RKO (cell line): Measurements from ENCODE around the gene MRPL54.

Experiments
- DNase-seq: peaks from one replicate; pipeline ENCODE4 v3.0.0-alpha.2; 2016; ENCODE audit warnings: low spot score

MRPL54 gene

DNA sequence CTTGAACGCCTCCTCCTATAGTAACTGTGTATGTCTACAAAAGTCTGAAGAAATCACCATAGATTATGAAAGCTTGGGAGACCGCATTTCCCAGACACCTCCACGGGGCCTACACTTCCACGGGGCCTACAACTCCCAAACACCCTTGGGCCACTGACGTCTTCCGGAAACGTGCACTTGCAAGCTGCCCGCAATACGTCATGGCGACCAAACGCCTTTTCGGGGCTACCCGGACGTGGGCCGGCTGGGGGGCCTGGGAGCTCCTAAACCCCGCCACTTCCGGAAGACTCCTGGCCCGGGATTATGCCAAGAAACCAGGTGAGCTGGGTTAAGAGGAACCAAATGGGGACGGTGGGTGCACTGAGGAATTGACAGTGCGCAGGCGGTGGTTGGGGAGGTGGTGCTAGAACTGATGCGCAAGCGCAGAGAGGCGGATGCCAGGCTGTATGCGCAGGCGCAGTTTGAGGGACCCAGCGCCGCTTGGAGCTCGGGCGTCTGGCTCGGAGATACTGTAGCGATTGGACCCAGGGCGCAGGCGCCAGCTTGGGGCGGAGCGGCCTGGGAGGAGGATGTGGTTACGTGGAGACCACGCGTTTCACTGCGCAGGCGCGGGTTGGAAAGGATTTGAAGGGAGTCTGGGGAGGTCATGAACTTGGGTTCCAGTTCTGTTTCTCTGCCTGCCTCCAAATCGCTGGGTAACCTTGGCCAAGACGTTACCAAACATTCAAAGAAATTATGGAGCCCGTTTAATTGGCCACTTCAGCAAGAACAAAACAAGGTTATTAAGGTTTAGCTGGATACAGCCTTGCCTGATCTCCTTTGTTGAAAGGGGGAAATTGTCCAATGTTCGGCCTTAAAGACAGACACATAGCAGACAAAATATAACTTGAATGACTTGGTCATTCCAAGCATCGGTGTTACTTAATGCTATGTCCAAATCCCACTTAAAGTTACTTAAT lies at the start of gene MRPL54:
MRPL54 (plus strand) TSS at position 182 of the 959 bp plus-strand sequence; CDS start at position 201, 19 bp downstream.
- DNase-seq, result peak; percentile 99

DNA sequence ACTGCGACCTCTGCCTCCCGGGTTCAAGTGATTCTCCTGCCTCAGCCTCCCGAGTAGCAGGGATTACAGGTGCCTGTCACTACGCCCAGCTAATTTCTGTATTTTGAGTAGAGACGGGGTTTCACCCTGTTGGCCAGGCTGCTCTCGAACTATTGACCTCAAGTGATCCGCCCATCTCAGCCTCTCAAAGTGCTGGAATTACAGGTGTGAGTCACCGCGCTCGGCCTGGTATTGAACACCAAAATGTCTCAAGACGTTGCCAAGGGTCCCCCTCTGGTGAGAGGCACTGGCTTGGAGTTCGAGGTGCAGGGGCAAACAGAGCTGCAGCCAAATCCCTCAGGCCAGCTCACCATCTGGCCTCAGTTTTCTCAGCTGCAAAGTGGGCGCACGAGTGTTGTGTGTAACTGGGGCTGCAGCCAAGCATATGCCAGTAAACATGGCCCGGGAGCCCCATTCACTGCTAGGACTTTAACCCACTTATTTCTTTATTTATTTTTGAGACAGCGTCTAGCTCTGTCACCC lies 46.3 kb upstream of the MRPL54 start:
- DNase-seq, result no peak

DNA sequence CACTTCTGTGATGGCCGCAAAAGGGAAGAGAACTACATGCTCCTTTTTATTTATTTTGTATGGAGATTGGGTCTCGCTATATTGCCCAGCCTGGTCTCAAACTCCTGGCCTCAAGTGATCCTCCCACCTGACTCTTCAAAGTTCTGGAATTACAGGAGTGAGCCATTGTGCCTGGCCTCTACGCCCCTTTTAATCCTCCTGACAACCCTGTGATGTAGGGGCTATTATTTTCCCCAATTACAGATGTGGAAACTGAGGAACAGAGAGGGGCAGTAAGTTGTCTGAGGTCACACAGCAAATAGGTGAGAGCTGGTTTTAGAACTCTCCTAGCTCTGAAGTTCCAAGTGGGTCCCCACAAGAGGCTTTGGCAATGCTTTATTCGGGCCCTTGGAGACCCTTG lies 42.6 kb upstream of the MRPL54 start:
- no peak for DNase-seq

DNA sequence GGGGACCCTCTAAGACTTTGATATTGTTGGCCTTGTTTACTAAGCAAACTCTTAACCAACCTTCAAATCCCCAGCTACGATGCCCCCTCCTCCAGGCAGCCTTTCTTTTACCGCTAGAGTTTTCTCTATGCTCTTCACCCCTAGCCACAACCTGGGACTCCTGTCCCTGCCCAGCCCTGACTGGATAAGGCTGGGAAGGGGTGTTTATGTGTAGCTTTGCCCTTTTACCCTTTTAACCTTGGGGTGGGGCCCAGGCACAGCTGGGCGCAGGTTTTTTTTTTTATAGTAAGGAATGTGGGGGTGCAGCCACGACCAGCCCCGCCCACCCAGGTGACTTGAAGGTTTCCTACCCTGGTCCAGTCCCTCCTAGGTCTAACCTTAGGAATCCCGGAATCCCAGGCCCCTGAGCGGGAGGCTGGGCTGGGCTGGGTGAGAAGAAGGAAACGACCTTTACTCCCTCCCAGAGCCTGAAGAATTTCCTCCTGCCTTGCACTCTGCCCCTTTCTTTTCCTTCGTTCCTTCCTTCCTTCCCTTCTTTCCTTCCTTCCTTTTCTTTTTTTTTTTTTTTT lies 42.0 kb upstream of the MRPL54 start:
- no peak for DNase-seq

DNA sequence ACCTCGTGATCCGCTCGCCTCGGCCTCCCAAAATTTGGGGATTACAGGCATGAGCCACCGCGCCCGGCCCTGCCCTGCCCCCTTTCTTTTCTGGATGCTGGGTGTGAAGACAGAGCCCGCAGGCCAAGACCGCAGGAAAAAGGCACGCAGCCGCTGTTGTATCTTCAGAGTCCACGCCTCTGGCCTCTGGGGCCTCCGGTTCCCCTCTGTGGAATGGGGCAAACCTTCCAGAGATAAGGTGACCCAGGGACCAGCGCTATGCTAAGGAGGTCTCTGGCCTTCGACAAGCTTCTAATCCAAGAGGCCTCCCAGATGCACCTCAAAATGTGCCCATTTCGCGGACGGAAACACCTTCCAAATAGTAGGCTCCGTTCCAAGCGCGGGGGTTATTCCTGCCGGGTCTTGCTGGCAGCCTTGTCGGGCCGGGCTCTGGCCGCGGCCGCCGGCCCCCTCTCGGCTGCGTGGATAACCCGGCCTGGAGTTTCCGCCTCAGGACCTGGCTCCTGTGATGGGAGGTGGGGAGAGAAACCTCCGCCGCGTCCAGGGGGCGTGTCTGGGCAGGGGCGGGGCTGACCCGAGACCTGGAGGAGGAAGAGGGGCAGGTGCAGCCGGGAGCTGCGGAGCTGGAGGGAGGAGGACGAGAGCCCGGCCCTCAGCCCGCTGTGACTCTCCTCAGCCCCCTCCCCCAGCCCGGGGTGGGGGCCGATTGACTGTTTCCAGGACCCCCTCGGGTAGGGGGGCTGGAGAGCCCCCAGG lies 41.2 kb upstream of the MRPL54 start:
- peak; percentile 79 for DNase-seq

DNA sequence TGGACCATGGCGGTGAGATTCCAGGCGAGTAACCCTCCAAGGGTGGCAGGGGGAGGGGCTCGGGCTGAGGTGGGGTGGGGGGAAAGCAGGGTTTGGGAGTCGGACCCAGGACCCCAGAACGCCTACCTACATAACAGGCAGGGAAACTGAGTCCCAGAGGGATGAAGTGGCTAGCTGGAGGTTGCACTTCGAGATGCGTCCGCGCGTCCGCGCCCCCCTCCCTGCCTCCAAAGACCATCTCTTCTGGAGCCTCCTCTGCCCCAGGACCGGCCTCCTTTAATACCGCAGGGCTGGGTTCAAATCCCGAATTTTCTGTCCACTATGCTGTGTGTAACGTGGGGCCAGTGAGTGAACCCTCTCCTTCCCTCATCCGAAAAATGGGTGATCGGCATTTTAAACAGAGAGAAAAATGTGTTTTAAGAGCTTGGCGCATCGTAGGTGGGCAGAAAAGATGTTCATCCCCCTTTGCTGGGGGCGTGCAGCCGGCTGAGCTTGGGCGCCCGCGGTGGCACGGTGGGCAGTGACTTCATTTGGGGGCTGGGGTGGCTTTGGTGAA lies 40.5 kb upstream of the MRPL54 start:
- no peak for DNase-seq

DNA sequence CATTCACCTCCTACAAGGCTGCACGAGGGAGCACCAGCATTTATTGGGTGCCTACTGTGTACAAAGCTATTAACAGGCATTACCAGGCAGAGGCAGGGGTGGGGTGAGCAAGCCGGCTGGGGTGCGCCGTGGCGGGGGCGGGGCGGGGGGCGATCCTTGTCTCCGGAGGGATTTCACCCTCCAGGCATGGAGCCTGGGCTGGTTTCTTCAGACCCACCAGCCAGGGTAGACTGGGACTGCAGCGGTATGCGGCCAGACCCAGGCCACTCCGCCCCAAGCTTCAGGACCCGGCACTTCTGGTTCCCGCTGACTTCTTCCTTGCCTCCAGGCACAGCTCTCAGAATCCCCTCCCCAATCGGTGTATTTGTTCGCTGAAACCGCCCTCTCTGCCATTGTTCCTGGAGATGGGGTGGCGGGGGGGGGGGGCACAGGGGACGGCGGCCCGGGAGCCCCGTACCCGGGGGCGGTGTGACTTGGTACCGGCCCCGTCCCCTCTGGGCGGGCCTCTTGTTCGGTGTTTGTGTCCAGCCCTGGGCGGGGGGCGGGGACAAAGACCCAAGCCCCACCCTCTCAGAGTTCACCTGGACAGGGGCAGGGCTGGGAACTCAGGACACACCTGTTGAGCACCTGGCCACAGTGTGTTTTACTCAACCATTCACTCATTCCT lies 39.9 kb upstream of the MRPL54 start:
- DNase-seq, result no peak

DNA sequence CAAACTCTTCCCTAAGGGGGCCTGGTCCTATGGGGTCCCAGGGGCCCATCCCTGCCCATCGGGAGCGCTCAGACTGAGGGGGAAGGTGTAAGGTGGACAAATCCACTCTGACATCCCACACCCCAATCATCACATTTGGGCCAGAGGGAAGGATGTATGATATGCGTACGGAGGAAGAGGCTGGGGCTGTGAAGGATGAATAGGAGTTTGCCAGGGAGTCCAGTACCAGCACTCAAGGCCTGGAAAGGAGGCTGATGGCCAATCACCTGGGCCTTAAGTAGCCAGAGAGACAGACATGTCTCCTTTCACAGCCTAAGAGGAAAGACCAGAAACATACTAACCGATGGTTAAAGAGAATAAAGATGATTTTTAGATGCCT lies 39.4 kb upstream of the MRPL54 start:
- DNase-seq, result no peak

DNA sequence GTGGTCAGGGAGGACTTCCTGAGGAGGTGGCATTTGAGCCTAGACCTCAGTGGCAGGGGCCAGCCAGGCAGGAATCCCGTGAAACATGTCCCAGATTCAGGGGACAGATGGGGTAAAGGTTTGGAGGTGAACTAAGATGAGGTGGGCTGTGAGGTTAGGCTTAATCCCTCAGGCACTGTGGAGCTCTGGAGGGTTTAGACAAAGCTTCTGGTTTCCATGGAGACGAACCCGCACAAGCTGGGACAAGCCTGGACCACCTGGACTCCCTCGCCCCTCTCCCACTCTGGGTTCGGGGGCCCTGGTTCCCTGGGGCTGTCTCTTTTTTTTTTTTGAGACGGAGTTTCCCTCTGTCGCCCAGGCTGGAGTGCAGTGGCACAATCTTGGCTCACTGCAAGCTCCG lies 38.6 kb upstream of the MRPL54 start:
- DNase-seq, result no peak

DNA sequence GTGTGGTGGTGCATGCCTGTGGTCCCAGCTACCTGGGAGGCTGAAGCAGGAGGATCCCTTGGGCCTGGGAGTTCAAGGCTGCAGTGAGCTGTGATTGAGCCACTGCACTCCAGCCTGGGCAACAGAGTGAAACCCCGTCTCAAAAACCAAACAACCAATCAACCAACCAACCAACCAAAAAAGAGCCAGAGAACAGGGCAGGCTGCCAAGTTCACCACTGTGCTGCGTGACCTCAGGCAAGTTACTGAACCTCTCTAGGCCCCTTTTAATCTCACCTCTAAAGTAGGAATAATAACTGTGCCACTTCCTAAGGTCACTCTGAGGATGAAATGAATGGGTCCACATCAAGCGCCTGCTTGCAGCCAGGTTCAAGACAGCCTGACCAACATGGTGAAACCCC lies 37.4 kb upstream of the MRPL54 start:
- no peak for DNase-seq

DNA sequence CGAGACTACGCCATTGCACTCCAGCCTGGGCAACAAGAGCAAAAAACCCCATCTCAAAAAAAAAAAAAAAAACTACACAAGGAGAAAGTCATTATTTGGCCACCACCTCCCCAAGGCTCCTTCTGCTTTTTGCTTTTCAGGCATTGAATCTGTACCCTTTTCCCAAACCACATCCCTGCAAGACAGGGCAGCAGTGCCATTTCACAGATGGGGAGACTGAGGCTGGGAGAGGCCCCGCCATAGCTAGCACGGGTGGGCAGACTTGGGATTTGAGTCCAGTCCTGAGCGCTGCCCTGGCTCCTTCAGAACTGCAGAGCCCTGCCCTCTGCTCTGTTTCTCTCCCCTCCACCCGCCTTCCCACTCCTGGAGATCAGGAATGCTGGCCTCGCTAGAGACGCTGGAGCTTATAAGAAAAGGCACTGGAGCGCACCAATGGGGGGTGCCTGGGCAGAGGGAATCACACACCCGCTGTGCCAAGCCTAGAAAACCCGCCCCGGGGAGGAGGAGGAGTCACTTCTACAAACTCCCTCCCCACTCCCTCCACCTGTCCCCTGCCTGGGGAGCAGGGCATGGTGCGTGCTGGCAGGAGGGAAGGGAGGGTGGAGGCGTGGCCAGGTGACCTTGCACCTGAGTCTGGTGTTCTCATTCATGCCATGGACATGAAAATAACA lies 36.7 kb upstream of the MRPL54 start:
- DNase-seq, result no peak

DNA sequence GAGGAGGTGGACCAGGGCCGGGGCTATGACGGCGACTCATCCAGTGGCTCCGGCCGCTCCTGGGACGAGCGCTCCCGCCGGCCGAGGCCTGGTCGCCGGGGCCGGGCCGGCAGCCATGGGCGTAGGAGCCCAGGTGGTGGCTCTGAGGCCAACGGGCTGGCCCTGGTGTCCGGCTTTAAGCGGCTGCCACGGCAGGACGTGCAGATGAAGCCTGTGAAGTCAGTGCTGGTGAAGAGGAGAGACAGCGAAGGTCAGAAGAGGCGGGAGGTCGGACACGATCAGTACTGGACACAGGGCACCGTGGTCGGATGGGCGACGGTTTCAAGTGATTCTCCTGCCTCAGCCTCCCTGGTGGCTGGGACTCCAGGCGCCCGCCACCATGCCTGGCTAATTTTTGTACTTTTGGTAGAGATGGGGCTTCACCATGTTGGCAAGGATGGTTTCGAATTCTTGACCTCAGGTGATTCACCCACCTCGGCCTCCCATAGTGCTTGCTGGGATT lies 32.0 kb upstream of the MRPL54 start:
- no peak for DNase-seq

DNA sequence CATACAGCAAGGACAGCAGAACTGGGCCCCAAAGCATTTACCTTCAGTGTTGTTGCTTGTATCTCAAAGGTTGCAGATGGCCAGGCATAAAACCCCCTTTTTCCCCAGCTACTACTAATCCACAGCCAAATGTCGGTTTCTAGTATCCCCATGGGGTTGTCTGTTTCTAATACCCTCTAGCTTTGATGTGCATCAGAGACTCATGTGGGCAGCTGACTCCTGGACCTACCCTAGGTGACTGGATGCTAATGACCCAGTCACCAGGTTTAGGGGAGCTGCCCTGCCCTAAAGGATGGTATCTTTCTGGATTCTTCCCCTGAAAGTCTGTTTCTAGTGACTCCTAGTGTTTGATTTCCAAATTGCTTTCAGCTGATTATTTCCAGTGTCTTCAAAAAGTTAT lies 30.4 kb upstream of the MRPL54 start:
- DNase-seq, result no peak

DNA sequence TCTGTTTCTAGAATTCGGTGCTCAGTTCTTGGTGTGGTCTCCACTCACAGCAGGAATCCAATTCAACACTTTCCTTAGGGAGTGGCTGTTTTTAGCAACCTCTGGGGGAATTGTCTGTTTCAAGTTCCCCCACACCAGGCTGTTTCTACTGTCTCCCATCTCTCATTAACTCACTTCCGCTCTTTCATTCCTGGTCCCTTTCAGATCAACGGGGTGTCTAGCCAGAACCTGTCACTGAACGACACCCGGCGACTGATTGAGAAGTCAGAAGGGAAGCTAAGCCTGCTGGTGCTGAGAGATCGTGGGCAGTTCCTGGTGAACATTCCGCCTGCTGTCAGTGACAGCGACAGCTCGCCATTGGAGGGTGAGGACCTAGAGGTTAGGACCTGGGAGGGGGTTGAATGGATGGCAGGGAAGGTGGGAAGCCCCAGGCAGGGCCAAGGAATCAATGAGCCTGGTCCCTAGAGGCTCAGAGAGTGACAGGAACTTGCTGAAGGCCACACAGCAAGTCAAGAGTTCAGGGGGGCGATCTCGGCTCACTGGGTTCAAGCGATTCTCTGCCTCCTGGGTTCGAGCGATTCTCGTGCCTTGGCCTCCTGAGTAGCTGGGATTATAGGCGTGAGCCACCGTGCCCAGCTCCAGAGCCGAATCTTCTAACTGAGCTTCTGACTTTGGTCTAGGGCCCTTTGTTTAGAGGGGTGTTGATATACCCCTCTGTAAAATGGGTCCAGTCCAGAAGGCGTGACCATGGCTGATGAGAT lies 28.8 kb upstream of the MRPL54 start:
- no peak for DNase-seq

DNA sequence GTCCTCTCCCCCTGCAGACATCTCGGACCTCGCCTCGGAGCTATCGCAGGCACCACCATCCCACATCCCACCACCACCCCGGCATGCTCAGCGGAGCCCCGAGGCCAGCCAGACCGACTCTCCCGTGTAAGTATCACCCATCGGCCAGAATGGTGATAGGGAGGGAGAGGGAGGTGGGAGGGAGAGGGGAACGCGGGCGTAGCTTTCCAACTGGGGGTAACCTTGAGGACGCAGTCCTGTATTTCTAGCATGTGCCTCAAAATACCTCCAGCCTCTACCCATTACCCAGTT lies 28.2 kb upstream of the MRPL54 start:
- DNase-seq, result no peak

DNA sequence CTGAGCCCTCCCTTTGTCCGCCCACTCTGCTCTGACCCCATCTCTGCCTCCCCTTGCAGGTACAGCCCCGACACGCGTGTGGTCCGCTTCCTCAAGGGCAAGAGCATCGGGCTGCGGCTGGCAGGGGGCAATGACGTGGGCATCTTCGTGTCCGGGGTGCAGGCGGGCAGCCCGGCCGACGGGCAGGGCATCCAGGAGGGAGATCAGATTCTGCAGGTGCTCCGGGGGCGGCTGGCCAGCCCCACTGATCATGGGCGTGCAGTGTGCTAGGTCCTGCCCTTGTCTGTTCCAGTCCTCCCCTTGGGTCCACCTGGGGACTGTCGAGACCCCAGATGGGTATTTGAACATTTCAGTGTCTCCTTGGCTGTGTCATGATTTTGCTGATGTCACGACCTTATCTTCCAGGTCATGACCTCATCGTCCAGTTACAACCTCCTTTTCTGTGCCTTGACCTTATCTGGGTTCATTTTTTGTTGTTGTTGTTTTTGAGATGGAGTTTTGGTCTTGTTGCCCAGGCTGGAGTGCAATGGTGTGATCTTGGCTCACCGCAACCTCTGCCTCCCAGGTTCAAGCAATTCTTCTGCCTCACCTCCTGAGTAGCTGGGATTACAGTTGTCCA lies 26.3 kb upstream of the MRPL54 start:
- no peak for DNase-seq

DNA sequence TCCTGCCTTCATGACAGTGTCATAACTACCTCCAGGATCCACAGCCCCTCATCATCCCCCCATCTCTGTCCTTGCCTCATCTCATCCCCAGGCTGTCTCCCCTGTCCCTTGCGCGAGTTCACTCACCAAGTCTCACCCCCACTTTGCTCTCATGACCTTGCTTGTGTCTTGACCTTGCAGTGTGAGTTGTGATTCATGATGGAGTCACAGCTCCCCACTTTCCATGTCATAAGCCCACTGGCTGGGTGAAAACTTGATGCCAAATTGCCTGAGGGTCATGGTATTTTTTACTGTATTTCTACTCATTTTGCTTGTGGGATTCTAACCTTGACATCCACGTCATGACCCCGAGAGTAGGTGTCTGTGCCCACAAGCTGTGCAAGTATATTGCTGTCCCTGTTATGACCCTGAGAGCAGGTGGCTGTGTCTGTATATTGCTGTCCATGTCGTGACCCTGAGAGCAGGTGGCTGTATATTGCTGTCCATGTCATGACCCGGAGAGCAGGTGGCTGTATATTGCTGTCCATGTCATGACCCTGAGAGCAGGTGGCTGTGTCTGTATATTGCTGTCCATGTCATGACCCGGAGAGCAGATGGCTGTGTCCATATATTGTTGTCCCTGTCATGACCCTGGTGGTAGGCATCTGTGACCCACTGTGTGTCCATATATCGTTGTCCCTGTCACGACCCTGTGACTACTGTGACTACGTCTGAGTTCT lies 24.8 kb upstream of the MRPL54 start:
- no peak for DNase-seq

DNA sequence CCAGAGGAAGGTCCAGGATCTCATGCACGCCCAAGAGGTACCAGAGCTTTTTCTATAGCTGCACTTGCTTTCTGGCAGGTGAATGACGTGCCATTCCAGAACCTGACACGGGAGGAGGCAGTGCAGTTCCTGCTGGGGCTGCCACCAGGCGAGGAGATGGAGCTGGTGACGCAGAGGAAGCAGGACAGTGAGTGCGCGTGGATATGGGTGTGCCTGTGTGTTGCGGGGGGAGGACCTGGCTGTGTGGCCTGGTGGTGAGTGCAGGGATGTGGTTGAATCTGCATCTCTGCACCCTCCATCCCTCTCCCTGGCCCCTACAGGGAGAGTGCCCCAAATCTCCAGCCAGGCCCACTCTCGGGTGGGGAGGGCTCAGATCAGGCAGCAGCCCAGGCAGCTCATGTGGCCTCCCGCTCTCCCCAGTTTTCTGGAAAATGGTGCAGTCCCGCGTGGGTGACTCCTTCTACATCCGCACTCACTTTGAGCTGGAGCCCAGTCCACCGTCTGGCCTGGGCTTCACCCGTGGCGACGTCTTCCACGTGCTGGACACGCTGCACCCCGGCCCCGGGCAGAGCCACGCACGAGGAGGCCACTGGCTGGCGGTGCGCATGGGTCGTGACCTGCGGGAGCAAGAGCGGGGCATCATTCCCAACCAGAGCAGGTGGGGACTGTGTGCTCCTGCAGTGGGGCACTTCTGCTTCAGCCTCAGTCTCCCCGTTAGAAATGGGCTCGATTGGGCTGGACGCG lies 23.8 kb upstream of the MRPL54 start:
- DNase-seq, result no peak

DNA sequence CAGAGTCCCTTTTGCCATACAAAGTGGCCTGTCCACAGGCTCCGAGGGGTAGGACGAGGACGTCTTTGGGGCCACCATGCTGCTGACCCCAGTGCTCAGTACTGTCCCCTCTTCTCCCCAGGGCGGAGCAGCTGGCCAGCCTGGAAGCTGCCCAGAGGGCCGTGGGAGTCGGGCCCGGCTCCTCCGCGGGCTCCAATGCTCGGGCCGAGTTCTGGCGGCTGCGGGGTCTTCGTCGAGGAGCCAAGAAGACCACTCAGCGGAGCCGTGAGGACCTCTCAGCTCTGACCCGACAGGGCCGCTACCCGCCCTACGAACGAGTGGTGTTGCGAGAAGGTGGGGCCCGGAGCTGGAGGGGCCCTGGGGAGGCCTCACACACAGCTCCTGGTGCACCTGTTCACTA lies 22.1 kb upstream of the MRPL54 start:
- no peak for DNase-seq
